Measurements from ENCODE around the gene CYTIP.

GRCh38 chr2:157460384-157460837 is 16.5 kb upstream of the CYTIP start:
- TF ChIP-seq CTCF (IDR thresholded peaks at IDR 0.05) (no peak), POLR2A (IDR thresholded peaks at IDR 0.05) (no peak)

Measured in thyroid gland (tissue), 4 donors.